ENCODE measurements around the gene GALNT9.

DNA sequence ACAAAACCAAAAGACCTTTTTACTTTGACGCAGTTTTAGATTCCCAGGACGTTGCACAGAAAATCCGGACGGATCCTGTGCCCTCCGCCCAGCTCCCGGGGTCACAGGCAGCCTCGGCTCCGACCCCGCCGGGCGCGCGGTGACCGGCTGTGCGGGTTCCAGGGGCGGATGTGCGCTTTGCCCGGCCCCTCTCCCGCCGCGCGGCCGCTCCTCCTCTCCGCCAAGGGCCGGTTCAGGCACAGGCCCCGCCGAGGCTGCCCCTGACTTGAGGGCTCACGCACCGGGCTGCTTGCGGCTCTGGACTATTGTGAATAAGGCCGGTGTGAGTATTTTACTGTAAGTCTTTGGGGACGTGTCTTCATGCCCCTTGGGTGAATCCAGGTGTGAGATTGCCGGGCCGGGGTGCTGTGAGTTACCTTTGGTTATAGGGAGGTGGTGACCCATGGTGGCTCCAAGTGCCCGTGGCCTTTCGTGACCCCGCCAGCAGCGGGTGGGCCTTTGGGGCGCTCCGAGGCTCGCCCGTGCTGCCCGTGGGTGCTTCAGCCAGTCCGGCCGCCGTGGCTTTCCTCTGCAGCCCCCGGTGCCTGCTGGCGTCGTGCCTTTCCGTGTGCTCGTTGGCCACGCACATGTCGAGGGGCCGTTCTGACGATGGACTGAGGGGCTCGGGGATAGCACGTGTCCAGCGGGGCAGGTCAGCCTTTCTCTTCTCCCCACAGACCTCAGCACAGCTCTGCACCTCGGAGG is 139.2 kb downstream of the GALNT9 start:
- no peak for TF ChIP-seq OSR1 (CRISPR knock-in tag; IDR thresholded peaks at IDR 0.05)
- TF ChIP-seq, protein P1, sequence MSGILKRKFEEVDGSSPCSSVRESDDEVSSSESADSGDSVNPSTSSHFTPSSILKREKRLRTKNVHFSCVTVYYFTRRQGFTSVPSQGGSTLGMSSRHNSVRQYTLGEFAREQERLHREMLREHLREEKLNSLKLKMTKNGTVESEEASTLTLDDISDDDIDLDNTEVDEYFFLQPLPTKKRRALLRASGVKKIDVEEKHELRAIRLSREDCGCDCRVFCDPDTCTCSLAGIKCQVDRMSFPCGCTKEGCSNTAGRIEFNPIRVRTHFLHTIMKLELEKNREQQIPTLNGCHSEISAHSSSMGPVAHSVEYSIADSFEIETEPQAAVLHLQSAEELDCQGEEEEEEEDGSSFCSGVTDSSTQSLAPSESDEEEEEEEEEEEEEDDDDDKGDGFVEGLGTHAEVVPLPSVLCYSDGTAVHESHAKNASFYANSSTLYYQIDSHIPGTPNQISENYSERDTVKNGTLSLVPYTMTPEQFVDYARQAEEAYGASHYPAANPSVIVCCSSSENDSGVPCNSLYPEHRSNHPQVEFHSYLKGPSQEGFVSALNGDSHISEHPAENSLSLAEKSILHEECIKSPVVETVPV (CRISPR knock-in tag; IDR thresholded peaks at IDR 0.05) = no peak
- TF ChIP-seq TOX (CRISPR knock-in tag; IDR thresholded peaks at IDR 0.05; ENCODE audit: borderline replicate concordance) = no peak
- TF ChIP-seq ZFP30 (CRISPR knock-in tag; IDR thresholded peaks at IDR 0.05) = no peak
- no peak for TF ChIP-seq ESRRG (CRISPR knock-in tag; IDR thresholded peaks at IDR 0.05)
- TF ChIP-seq, protein P2, sequence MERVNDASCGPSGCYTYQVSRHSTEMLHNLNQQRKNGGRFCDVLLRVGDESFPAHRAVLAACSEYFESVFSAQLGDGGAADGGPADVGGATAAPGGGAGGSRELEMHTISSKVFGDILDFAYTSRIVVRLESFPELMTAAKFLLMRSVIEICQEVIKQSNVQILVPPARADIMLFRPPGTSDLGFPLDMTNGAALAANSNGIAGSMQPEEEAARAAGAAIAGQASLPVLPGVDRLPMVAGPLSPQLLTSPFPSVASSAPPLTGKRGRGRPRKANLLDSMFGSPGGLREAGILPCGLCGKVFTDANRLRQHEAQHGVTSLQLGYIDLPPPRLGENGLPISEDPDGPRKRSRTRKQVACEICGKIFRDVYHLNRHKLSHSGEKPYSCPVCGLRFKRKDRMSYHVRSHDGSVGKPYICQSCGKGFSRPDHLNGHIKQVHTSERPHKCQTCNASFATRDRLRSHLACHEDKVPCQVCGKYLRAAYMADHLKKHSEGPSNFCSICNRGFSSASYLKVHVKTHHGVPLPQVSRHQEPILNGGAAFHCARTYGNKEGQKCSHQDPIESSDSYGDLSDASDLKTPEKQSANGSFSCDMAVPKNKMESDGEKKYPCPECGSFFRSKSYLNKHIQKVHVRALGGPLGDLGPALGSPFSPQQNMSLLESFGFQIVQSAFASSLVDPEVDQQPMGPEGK (CRISPR knock-in tag; IDR thresholded peaks at IDR 0.05; ENCODE audit: borderline replicate concordance) = no peak
- TF ChIP-seq GLIS3 (CRISPR knock-in tag; IDR thresholded peaks at IDR 0.05) = no peak
- TF ChIP-seq ARNTL (CRISPR knock-in tag; IDR thresholded peaks at IDR 0.05; ENCODE audit: borderline replicate concordance, low read depth) = no peak
- TF ChIP-seq, protein P3, sequence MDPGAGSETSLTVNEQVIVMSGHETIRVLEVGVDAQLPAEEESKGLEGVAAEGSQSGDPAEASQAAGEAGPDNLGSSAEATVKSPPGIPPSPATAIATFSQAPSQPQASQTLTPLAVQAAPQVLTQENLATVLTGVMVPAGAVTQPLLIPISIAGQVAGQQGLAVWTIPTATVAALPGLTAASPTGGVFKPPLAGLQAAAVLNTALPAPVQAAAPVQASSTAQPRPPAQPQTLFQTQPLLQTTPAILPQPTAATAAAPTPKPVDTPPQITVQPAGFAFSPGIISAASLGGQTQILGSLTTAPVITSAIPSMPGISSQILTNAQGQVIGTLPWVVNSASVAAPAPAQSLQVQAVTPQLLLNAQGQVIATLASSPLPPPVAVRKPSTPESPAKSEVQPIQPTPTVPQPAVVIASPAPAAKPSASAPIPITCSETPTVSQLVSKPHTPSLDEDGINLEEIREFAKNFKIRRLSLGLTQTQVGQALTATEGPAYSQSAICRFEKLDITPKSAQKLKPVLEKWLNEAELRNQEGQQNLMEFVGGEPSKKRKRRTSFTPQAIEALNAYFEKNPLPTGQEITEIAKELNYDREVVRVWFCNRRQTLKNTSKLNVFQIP (CRISPR knock-in tag; IDR thresholded peaks at IDR 0.05; ENCODE audit: borderline replicate concordance, low read depth) = no peak
- TF ChIP-seq CSDC2 (CRISPR knock-in tag; IDR thresholded peaks at IDR 0.05) = no peak
